Adipocyte (in vitro differentiated cells): ENCODE measurements around the gene RAMP1.
A peak's percentile ranks its signal among the peaks of the same experiment; 100 is the strongest.
"Not testable (repeated sequence)": the region's sequence is repeated elsewhere in the genome, so short reads cannot be mapped to it uniquely, and the experiment has no call there.

ENCODE experiments used
- DNase-seq: peaks from one replicate; pipeline ENCODE4 v3.0.0-alpha.2; 2015; ENCODE audit warnings: low read depth
- H3K27me3 ChIP-seq: replicated peaks from 2 replicates; pipeline ENCODE4 v1.7.0; 2013; ENCODE audit warnings: mild to moderate bottlenecking, low read length, moderate library complexity; ENCODE audit not compliant: control insufficient read depth, insufficient read depth
- H3K36me3 ChIP-seq: 2 replicates; pipeline ENCODE4 v1.7.0; 2013; ENCODE audit warnings: low read length, mild to moderate bottlenecking, moderate library complexity; ENCODE audit not compliant: control insufficient read depth, insufficient read depth, severe bottlenecking
- H3K4me1 ChIP-seq: 2 replicates; pipeline ENCODE4 v1.7.0; 2013; ENCODE audit warnings: mild to moderate bottlenecking, low read length, moderate library complexity; ENCODE audit not compliant: control insufficient read depth, insufficient read depth
- H3K4me3 ChIP-seq: 2 replicates; pipeline ENCODE4 v1.7.0; 2013; ENCODE audit warnings: mild to moderate bottlenecking, low read length, moderate library complexity
- H3K9ac ChIP-seq: 2 replicates; pipeline ENCODE4 v1.7.0; 2013; ENCODE audit warnings: mild to moderate bottlenecking, low read length, moderate library complexity
- H3K9me3 ChIP-seq: 2 replicates; pipeline ENCODE4 v1.7.0; 2013; ENCODE audit warnings: mild to moderate bottlenecking, low read length, moderate library complexity; ENCODE audit not compliant: control insufficient read depth

RAMP1 gene

DNA sequence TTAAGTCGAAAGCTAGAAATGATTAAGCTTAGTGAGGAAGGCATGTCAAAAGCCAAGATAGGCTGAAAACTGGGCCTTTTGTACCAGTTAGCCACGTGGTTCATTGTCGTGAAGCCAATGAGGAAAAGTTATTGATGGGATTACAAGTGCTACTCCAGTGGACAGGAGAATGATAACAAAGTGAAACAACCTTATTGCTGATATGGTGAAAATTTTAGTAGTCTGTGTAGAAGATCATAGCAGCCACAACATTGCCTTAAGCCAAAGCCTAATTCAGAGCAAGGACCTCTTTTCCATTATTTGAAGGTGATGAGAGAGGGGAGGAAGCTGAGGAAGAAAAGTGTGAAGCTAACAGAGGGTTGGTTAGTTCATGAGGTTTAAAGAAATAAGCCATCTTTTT, 24.1 kb upstream of the RAMP1 start:
- no peaks in the 10 kb centered on the region for H3K9me3 ChIP-seq
- H3K4me3 ChIP-seq = no peak overlapping the region
- H3K4me1 ChIP-seq = no peaks in the 10 kb centered on the region
- H3K36me3 ChIP-seq = no peaks in the 10 kb centered on the region
- H3K9ac ChIP-seq = no peak overlapping the region
- DNase-seq = no peak
- H3K27me3 ChIP-seq = no peaks in the 10 kb centered on the region

- no peaks in the 10 kb centered on the region for H3K27me3 ChIP-seq
- DNase-seq = no peak
- H3K36me3 ChIP-seq = no peaks in the 10 kb centered on the region
- H3K4me1 ChIP-seq = no peaks in the 10 kb centered on the region
- H3K4me3 ChIP-seq = no peak overlapping the region
- no peaks in the 10 kb centered on the region for H3K9me3 ChIP-seq
- no peak overlapping the region for H3K9ac ChIP-seq
Measured at GRCh38 chr2:237841051-237841450, 18.4 kb upstream of the RAMP1 start.

GRCh38 chr2:237848940-237849339, 10.5 kb upstream of the RAMP1 start:
- not testable (repeated sequence) for H3K9me3 ChIP-seq, DNase-seq, H3K4me1 ChIP-seq, H3K36me3 ChIP-seq, H3K4me3 ChIP-seq, H3K9ac ChIP-seq, H3K27me3 ChIP-seq

DNA sequence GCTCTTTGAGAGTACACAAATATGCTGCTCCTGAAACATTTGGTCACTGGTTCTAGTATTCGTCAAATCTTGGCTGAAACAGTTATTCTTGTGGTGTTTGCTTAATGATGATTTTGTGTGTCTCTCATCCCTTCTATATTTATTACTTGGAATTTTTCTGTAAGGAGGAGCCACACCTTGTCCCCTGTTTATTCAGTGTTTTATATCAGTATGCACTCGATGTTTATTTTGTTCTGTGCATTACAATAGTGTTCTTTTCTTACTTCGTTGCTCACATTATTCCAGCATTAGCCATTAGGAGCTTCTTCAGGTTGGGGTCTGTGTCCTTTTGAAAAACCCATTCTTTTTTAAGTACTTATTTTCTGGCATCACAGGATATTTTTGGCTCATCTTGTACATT, 5.1 kb upstream of the RAMP1 start:
- no peak overlapping the region for H3K4me3 ChIP-seq
- no peak overlapping the region for H3K9ac ChIP-seq
- peaks cover 24% of the 10 kb centered on the region for H3K27me3 ChIP-seq
- no peaks in the 10 kb centered on the region for H3K36me3 ChIP-seq
- no peaks in the 10 kb centered on the region for H3K9me3 ChIP-seq
- H3K4me1 ChIP-seq = no peaks in the 10 kb centered on the region
- no peak for DNase-seq

DNA sequence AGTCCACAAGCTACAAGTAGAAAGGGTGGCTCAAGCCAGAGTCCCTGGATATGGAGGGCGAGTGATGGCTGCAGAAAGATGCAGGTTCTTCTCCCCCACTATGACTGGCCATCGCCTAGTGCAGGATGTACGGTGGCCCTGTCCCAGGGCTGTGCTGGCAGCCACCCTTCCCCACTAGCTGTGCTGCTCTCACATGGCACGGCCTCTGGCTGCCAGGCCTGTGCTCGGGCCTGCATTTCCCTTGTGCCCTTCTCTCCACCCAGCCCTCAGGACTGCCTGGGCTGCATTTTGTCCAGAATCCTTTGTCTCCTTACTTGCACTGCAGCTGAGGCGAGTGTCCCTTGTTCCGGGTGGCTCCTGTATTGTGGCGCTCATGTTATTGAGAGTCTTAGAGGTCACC, 1.6 kb upstream of the RAMP1 start:
- Histone ChIP-seq H3K9me3 (no peaks in the 10 kb centered on the region), H3K4me3 (no peak overlapping the region), H3K4me1 (no peaks in the 10 kb centered on the region), H3K27me3 (peaks cover 24% of the 10 kb centered on the region), H3K36me3 (no peaks in the 10 kb centered on the region), H3K9ac (no peak overlapping the region)
- DNase-seq = no peak

DNA sequence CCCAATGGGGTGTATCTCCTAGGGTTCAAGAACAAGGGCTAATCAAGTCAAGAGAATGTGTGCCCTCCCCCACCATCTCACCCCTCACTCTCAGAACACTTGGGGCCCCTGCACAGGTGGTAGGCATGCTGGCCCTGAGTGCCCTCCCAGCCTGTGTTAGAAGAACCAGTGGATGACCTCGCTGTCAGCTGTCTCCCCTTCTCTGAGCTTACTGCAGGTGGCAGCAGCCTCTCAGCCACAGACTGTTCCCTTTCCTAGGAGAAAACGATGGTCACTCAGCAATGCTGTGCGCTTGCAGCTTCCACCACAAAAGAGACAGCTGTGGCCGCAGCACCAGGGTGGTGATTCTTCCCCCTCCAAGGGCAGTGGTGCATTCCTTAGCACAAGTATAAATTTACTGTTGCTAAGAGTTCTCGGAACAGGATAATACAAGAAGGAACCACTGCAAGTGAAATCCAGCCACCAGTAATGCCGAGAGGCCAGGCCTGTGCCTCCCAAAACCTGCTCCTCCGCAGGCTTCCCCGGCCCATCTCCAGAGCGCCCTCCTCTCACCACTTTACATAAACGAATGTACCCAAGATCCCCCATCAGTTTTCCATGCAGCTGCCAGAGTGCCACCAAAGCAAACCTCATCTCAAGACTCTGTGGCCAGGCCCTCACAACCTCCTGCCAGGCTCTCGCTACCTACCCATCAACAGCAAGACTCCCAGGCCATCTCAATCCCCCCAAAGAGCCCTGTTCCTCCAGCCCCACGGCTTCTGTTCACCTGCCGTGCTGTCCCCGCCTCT, 935 bp upstream of the RAMP1 start:
- Histone ChIP-seq H3K4me1 (no peaks in the 10 kb centered on the region), H3K36me3 (no peaks in the 10 kb centered on the region), H3K27me3 (peaks cover 24% of the 10 kb centered on the region), H3K9me3 (no peaks in the 10 kb centered on the region), H3K4me3 (no peak overlapping the region), H3K9ac (peak overlapping the region; percentile 28)
- DNase-seq = peak; percentile 90

- Histone ChIP-seq H3K36me3 (no peaks in the 10 kb centered on the region), H3K27me3 (peaks cover 24% of the 10 kb centered on the region), H3K4me3 (peak overlapping the region; percentile 13), H3K9me3 (no peaks in the 10 kb centered on the region), H3K9ac (peak overlapping the region; percentile 28), H3K4me1 (no peaks in the 10 kb centered on the region)
- DNase-seq = no peak
Measured at GRCh38 chr2:237859082-237859433, 365 bp upstream of the RAMP1 start.

DNA sequence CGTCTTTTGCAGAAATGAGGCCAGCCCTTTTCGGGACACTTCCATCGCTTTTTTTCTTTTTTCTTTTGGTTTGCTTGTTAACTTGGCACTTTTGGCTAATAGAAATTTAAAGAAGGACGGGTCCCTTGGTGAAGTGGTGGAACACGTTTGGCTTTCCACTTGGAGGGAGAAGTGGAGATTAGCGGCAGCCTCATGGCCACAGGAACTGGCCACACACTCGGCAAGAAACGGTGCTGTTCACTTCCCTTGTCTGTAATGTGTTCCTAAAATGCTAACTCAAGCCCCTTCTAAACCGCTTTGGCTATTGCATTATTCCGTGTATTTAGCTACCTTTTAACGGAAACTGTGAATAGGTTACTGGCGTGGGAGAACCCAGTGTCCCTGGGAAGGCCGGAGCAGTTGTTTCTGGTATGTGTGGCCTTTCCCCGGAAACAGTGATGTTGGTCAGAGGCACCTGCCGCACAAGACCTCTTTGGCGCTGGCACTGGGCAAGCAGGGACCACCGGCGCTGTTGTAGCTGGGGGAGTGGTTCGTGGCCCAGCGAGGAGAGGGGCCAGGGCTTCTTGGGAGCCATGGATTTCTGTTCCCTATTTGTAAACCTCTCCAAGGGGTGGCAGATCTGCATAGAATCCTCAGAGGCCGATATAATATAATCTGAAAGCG, 981 bp downstream of the RAMP1 start:
- H3K36me3 ChIP-seq = no peaks in the 10 kb centered on the region
- H3K4me3 ChIP-seq = peak overlapping the region; percentile 77
- H3K9me3 ChIP-seq = no peaks in the 10 kb centered on the region
- peak overlapping the region; percentile 38 for H3K9ac ChIP-seq
- DNase-seq = no peak
- H3K27me3 ChIP-seq = peaks cover 18% of the 10 kb centered on the region
- no peaks in the 10 kb centered on the region for H3K4me1 ChIP-seq

DNA sequence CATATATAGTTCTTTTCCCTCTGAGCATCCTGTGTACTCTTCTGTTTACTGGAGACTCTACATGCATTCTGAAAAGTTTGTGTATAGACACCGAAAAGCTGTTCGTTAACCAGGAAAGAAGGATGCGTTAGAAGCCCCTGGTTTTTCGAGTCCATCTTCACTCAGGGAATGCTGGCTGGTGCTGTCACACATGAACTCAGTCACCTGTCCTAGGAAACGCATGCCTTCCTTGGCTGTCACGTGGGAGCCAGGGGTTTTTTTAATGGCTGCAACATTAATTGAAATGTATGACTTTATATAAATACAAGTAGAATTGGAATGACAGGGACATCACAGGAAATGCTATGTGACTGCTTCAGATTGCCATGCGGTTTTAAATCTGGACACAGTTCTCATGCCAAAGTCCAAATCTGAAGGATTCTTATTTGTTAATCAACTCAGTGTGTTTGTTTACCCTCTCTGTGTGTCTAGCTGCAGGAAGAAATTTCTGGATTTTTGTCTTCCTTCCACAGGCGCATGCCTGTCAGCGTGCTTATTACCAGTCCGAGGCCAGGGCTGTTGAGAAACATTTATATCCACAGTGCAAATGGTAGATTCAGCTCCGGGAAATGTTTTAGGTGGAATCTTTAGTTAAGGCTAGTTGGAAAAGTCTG, 2.6 kb downstream of the RAMP1 start:
- peak; percentile 69 for DNase-seq
- Histone ChIP-seq H3K36me3 (no peaks in the 10 kb centered on the region), H3K9ac (no peak overlapping the region), H3K4me3 (no peak overlapping the region), H3K4me1 (peaks cover 9% of the 10 kb centered on the region), H3K27me3 (peaks cover 7% of the 10 kb centered on the region), H3K9me3 (no peaks in the 10 kb centered on the region)

- no peaks in the 10 kb centered on the region for H3K9me3 ChIP-seq
- no peaks in the 10 kb centered on the region for H3K36me3 ChIP-seq
- H3K4me1 ChIP-seq = peaks cover 9% of the 10 kb centered on the region
- H3K9ac ChIP-seq = no peak overlapping the region
- no peak overlapping the region for H3K4me3 ChIP-seq
- peaks cover 2% of the 10 kb centered on the region for H3K27me3 ChIP-seq
- no peak for DNase-seq
Measured at GRCh38 chr2:237862528-237862895, 3.1 kb downstream of the RAMP1 start.

DNA sequence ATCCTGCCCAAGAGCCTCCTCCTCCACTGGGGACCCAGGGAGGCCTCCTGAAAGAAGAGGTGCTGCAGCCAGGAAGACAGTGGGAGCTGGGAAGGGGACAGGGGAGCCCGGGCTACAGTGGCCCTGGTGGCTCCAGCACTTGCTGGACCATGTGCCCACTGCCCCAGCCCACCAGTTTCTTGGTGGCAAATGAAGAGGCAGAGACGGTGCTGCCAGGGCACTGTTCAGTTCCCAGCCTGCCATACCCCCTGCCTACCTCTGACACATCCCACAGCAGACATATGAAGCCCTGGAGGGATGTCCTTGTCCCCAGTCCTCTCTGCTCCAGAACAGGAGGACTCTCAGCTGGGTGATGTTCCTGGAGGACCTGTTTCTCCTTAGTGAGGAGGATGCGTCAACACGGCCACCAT, 3.7 kb downstream of the RAMP1 start:
- H3K9me3 ChIP-seq = no peaks in the 10 kb centered on the region
- no peak for DNase-seq
- no peak overlapping the region for H3K9ac ChIP-seq
- H3K4me3 ChIP-seq = no peak overlapping the region
- peaks cover 9% of the 10 kb centered on the region for H3K4me1 ChIP-seq
- no peaks in the 10 kb centered on the region for H3K27me3 ChIP-seq
- H3K36me3 ChIP-seq = no peaks in the 10 kb centered on the region
